SK-N-SH (cell line): ENCODE data around the gene PIPOX. TPM values are rescaled to one million over a fixed set of nuclear protein-coding genes. Genes with fewer than 3 reads are reported as not detected.

Experiments used
- CTCF ChIA-PET: fragments of 300-600, 350-600 bp; formaldehyde crosslinking; extraction: SDS; loops from one replicate; lab custom pipeline; 2021; lab: Yijun Ruan, JAX
- POLR2A ChIA-PET: fragments of 350-600 bp; sonication (Branson Sonifier 250); formaldehyde crosslinking; extraction: SDS; loops from one replicate; lab custom pipeline; 2020; ENCODE audit warnings: antibody characterized with exemption, inconsistent platforms; lab: Yijun Ruan, JAX
- DNase-seq: peaks from one replicate; pipeline ENCODE4 v3.0.0; 2012
- H2AFZ ChIP-seq: fragments of 200-600 bp; sonication (generic); 2 replicates; pipeline ENCODE4 v1.8.1; 2016; ENCODE audit warnings: antibody characterized with exemption, mild to moderate bottlenecking, low read depth
- H3F3A ChIP-seq: fragments of 200-600 bp; sonication (generic); replicated peaks from 2 replicates; pipeline ENCODE3; 2016; ENCODE audit warnings: antibody characterized with exemption, mild to moderate bottlenecking; ENCODE audit not compliant: insufficient read depth
- H3K27ac ChIP-seq, 2 experiments: fragments of 200-500 bp in 1 of 2; fragments of 200-600 bp in 1 of 2; sonication (Bioruptor generic) in 1 of 2; sonication (generic), shearing (Covaris generic) in 1 of 2; 2 replicates each; pipeline versions ENCODE4 v1.5.1 to v1.6.1; 2014 to 2016; ENCODE audit warnings: low read depth in 2 of 2, inconsistent platforms in 1 of 2, low read length in 1 of 2, mild to moderate bottlenecking in 1 of 2, mixed read lengths in 1 of 2
- H3K27me3 ChIP-seq: fragments of 200-600 bp; sonication (generic), shearing (Covaris generic); 2 replicates; pipeline ENCODE4 v1.6.1; 2016; ENCODE audit warnings: mixed run types; ENCODE audit not compliant: insufficient read depth
- H3K36me3 ChIP-seq, 2 experiments: fragments of 200-500 bp in 1 of 2; fragments of 200-600 bp in 1 of 2; sonication (Bioruptor generic) in 1 of 2; sonication (generic) in 1 of 2; replicated peaks in 1 of 2; 2 replicates each; pipeline versions ENCODE3 to v1.5.1; 2014 to 2016; ENCODE audit warnings: low read length in 1 of 2, mild to moderate bottlenecking in 1 of 2; ENCODE audit not compliant: insufficient read depth in 2 of 2, control insufficient read depth in 1 of 2
- H3K4me1 ChIP-seq, 2 experiments: fragments of 200-500 bp in 1 of 2; fragments of 200-600 bp in 1 of 2; sonication (Bioruptor generic) in 1 of 2; sonication (generic), shearing (Covaris generic) in 1 of 2; 2 replicates each; pipeline versions ENCODE4 v1.5.1 to v1.6.1; 2014 to 2016; ENCODE audit warnings: low read depth in 1 of 2, low read length in 1 of 2, mixed run types in 1 of 2; ENCODE audit not compliant: insufficient read depth in 2 of 2, control insufficient read depth in 1 of 2
- H3K4me2 ChIP-seq: fragments of 200-600 bp; sonication (generic), shearing (Covaris generic); 2 replicates; pipeline ENCODE4 v1.6.1; 2017; ENCODE audit warnings: mixed run types
- H3K4me3 ChIP-seq, 2 experiments: fragments of 200-500 bp in 1 of 2; fragments of 200-600 bp in 1 of 2; sonication (Bioruptor generic) in 1 of 2; sonication (generic), shearing (Covaris generic) in 1 of 2; 2 replicates each; pipeline versions ENCODE4 v1.5.1 to v1.8.1; 2014 to 2016; ENCODE audit warnings: low read depth in 2 of 2, inconsistent platforms in 1 of 2, low read length in 1 of 2, mild to moderate bottlenecking in 1 of 2, mixed read lengths in 1 of 2, moderate library complexity in 1 of 2
- H3K79me2 ChIP-seq: fragments of 200-600 bp; sonication (generic); 2 replicates; pipeline ENCODE4 v1.8.1; 2017; ENCODE audit warnings: mild to moderate bottlenecking; ENCODE audit not compliant: insufficient read depth
- H3K9ac ChIP-seq: fragments of 200-600 bp; sonication (generic); 2 replicates; pipeline ENCODE4 v1.6.1; 2017; ENCODE audit warnings: mixed run types
- H3K9me2 ChIP-seq: fragments of 200-600 bp; sonication (generic); 2 replicates; pipeline ENCODE4 v1.6.1; 2017; ENCODE audit warnings: mixed run types
- H3K9me3 ChIP-seq: fragments of 200-600 bp; sonication (generic); 2 replicates; pipeline ENCODE4 v1.6.1; 2017; ENCODE audit warnings: mixed run types, mild to moderate bottlenecking, moderate library complexity
- H4K20me1 ChIP-seq: fragments of 200-600 bp; sonication (generic); 2 replicates; pipeline ENCODE4 v1.6.1; 2017; ENCODE audit warnings: mild to moderate bottlenecking, mixed run types; ENCODE audit not compliant: insufficient read depth
- EP300 ChIP-seq, 2 experiments: IDR thresholded peaks; 2 replicates each; pipeline versions ENCODE4 v1.4.0 to v1.6.1; 2012; ENCODE audit warnings: borderline replicate concordance in 1 of 2, low read depth in 1 of 2, low read length in 1 of 2
- JUND ChIP-seq: IDR thresholded peaks from 2 replicates; pipeline ENCODE4 v1.4.0; 2012
- PBX3 ChIP-seq: IDR thresholded peaks from 2 replicates; pipeline ENCODE4; 2012
- RAD21 ChIP-seq: IDR thresholded peaks from 2 replicates; pipeline ENCODE4 v1.6.1; 2012; ENCODE audit warnings: mild to moderate bottlenecking, low read length
- RCOR1 ChIP-seq: fragments of 150-350 bp; IDR thresholded peaks from 2 replicates; pipeline ENCODE4 v1.6.1; 2017; ENCODE audit warnings: antibody characterized with exemption, low read length
- SMC3 ChIP-seq: IDR thresholded peaks from 2 replicates; pipeline ENCODE4 v1.6.1; 2012; ENCODE audit warnings: low read depth, low read length, improper control_type of control experiment
- USF1 ChIP-seq: IDR thresholded peaks from 2 replicates; pipeline ENCODE4 v1.4.0; 2012; ENCODE audit warnings: low read depth, borderline replicate concordance
- YY1 ChIP-seq: IDR thresholded peaks from 2 replicates; pipeline ENCODE4 v1.4.0; 2012; ENCODE audit warnings: low read depth, mild to moderate bottlenecking
- ZBTB33 ChIP-seq: IDR thresholded peaks from 2 replicates; pipeline ENCODE4 v1.4.0; 2012; ENCODE audit warnings: low read depth, borderline replicate concordance
- WGBS: methylation state at CpG from one replicate; pipeline ENCODE4 v1.1.6; 2017; ENCODE audit warnings: low lambda C conversion rate; 5-methylcytosine and 5-hydroxymethylcytosine counted together
- polyA plus RNA-seq, 3 experiments: library from polyadenylated mRNA; depleted of rRNA; stranded (reverse); fragments of >200 nt; gene quantifications; 2 replicates each; pipeline ENCODE4 v1.2.3, GENCODE V29; 2012

PIPOX gene
- polyA plus RNA-seq, 1 of the 3 experiments (the other 2 are of a cell fraction) = 0.31 TPM

GRCh38 chr17:29090108-29090507 is 47.2 kb downstream of the PIPOX start:
- Histone ChIP-seq H3K4me2 (no peak overlapping the region), H2AFZ (no peak overlapping the region), H4K20me1 (no peaks in the 10 kb centered on the region), H3K27ac (no peak overlapping the region), H3K9me3 (no peaks in the 10 kb centered on the region), H3K36me3 (peaks cover 0 to 41% of the 10 kb centered on the region in 2 experiments), H3F3A (no peaks in the 10 kb centered on the region), H3K9me2 (no peaks in the 10 kb centered on the region), H3K9ac (no peak overlapping the region), H3K79me2 (no peaks in the 10 kb centered on the region), H3K27me3 (no peaks in the 10 kb centered on the region), H3K4me3 (no peak overlapping the region), H3K4me1 (peaks cover 0 to 23% of the 10 kb centered on the region in 2 experiments; a peak in 2 of 4 replicates)
- DNase-seq = no peak
- 85% methylated on average over 4 of the region's 4 CpGs for WGBS
- ChIA-PET CTCF (interaction anchor here (0.8 to 5.3 kb wide), 7 partner anchors 12 to 124 kb away, joined by 3 to 31 read pairs (median 5); no protein-coding TSS in a partner anchor), POLR2A (no interaction called here)
- no peak for TF ChIP-seq RCOR1
- TF ChIP-seq JUND = no peak
- no peak for TF ChIP-seq YY1
- TF ChIP-seq USF1 = no peak

- Histone ChIP-seq H3K79me2 (no peaks in the 10 kb centered on the region), H3K27me3 (no peaks in the 10 kb centered on the region), H3K4me3 (no peak overlapping the region), H3K9me3 (no peaks in the 10 kb centered on the region), H2AFZ (no peak overlapping the region), H3K9ac (no peak overlapping the region), H4K20me1 (no peaks in the 10 kb centered on the region), H3K27ac (peak overlapping the region in 1 of 2 experiments; percentile 53; a peak in 2 of 4 replicates), H3K36me3 (peaks cover 0 to 42% of the 10 kb centered on the region in 2 experiments), H3K9me2 (no peaks in the 10 kb centered on the region), H3K4me2 (no peak overlapping the region), H3K4me1 (peaks cover 0 to 21% of the 10 kb centered on the region in 2 experiments; a peak in 3 of 4 replicates), H3F3A (no peaks in the 10 kb centered on the region)
- WGBS = 84% methylated on average over 10 of the region's 12 CpGs
- TF ChIP-seq EP300 (IDR thresholded peaks at IDR 0.05; ENCODE audit: borderline replicate concordance in 1 of 2, low read depth in 1 of 2, low read length in 1 of 2) (no peak), JUND (no peak), PBX3 (no peak), ZBTB33 (no peak), RCOR1 (no peak), RAD21 (no peak; the same call in 1 of the 2 replicates), SMC3 (0 out of 2 replicates have a peak, but pooled peaks have one; percentile 5)
- POLR2A ChIA-PET = interaction anchor here (0.6 to 1.2 kb wide), 2 partner anchors 117 to 140 kb away, joined by 3 read pairs; partner anchors contain the start of gene PHF12
- peak; percentile 56 for DNase-seq
- CTCF ChIA-PET = interaction anchor here (0.8 to 5.3 kb wide), 15 partner anchors 11 to 138 kb away, joined by 3 to 31 read pairs (median 5); no protein-coding TSS in a partner anchor
These were observed 48.0 kb downstream of the PIPOX start for GRCh38 chr17:29090750-29091605.
